ENCODE results near the gene MYL9. TPM values are rescaled to one million over a fixed set of nuclear protein-coding genes. Genes with fewer than 3 reads are reported as not detected.
A peak's percentile ranks its signal among the peaks of the same experiment; 100 is the strongest.

MYL9 gene
- polyA plus RNA-seq, 3 donors, result 0.08 to 0.20 TPM; not detected in 1

GRCh38 chr20:36587388-36588070, 46.2 kb downstream of the MYL9 start:
- Histone ChIP-seq H4K20me1 (ENCODE audit: insufficient read depth, low read length) (peaks cover 16% of the 10 kb centered on the region), H3K4me3 (replicated peaks in 1 of 3; ENCODE audit: low read depth in 2 of 3, low read length in 3 of 3) (no peak overlapping the region), H3K9ac (ENCODE audit: insufficient read depth, low read length, poor library complexity, severe bottlenecking) (no peak overlapping the region), H3K79me2 (ENCODE audit: insufficient read depth, low read length) (peaks cover 4% of the 10 kb centered on the region), H3K27me3 (ENCODE audit: control insufficient read depth in 2 of 2, insufficient read depth in 2 of 2, low read length in 2 of 2) (no peaks in the 10 kb centered on the region), H3K36me3 (replicated peaks in 1 of 2; ENCODE audit: control insufficient read depth in 1 of 2, insufficient read depth in 2 of 2, low read length in 2 of 2) (peaks cover 23 to 57% of the 10 kb centered on the region in 2 donors), H3K4me2 (replicated peaks; ENCODE audit: extremely low read depth, low read length, poor library complexity, severe bottlenecking) (no peak overlapping the region), H3K9me3 (replicated peaks in 1 of 2; ENCODE audit: control insufficient read depth in 1 of 2, insufficient read depth in 1 of 2, low read length in 2 of 2) (no peaks in the 10 kb centered on the region), H2AFZ (ENCODE audit: insufficient read depth, low read depth, low read length, poor library complexity, severe bottlenecking) (no peak overlapping the region), H3K27ac (ENCODE audit: low read depth in 1 of 2, low read length in 2 of 2) (peak overlapping the region; percentile 64 to 67), H3K4me1 (ENCODE audit: control insufficient read depth in 1 of 2, insufficient read depth in 2 of 2, low read length in 2 of 2) (peaks cover 27 to 29% of the 10 kb centered on the region in 2 donors)
- DNase-seq, result no peak
- H3K4me3 Mint-ChIP-seq, result no peak overlapping the region
- H3K36me3 Mint-ChIP-seq, result peaks cover 39 to 63% of the 10 kb centered on the region in 2 donors
- peaks cover 42% of the 10 kb centered on the region for H3K4me1 Mint-ChIP-seq
- no peak for TF ChIP-seq CTCF (IDR thresholded peaks at IDR 0.05)
- intact Hi-C loops (cut with micrococcal nuclease), result loop anchor here in 1 of 2 donors (1.0 kb wide), 1 partner anchor 18 kb away; the partner anchor contains the start of gene RAB5IF
- 83% methylated on average over 1 of the region's 3 CpGs for WGBS (ENCODE audit: insufficient coverage)
- H3K27ac Mint-ChIP-seq, result peak overlapping the region in 6 of 7 donors; percentile 31 to 89 (median 79)
- no peaks in the 10 kb centered on the region for H3K9me3 Mint-ChIP-seq
- H3K27me3 Mint-ChIP-seq (ENCODE audit: low read depth in 3 of 3), result no peaks in the 10 kb centered on the region

GRCh38 chr20:36591281-36591680, 50.0 kb downstream of the MYL9 start:
- peaks cover 15 to 41% of the 10 kb centered on the region in 2 donors for H3K36me3 ChIP-seq (replicated peaks in 1 of 2; ENCODE audit: control insufficient read depth in 1 of 2, insufficient read depth in 2 of 2, low read length in 2 of 2)
- Mint-ChIP-seq H3K27ac (peak overlapping the region in 2 of 7 donors; percentile 71 to 79), H3K9me3 (peaks cover 0 to 6% (median 0%) of the 10 kb centered on the region in 7 donors), H3K36me3 (peaks cover 35 to 54% of the 10 kb centered on the region in 2 donors), H3K4me1 (peaks cover 72% of the 10 kb centered on the region), H3K27me3 (ENCODE audit: low read depth in 3 of 3) (no peaks in the 10 kb centered on the region), H3K4me3 (no peak overlapping the region)
- WGBS (ENCODE audit: insufficient coverage), result 93% methylated on average over 5 of the region's 5 CpGs
- peak overlapping the region in 1 of 2 donors; percentile 12 for H3K27ac ChIP-seq (ENCODE audit: low read depth in 1 of 2, low read length in 2 of 2)
- no peaks in the 10 kb centered on the region for H3K9me3 ChIP-seq (replicated peaks in 1 of 2; ENCODE audit: control insufficient read depth in 1 of 2, insufficient read depth in 1 of 2, low read length in 2 of 2)
- H4K20me1 ChIP-seq (ENCODE audit: insufficient read depth, low read length), result peaks cover 10% of the 10 kb centered on the region
- H3K4me3 ChIP-seq (replicated peaks in 1 of 3; ENCODE audit: low read depth in 2 of 3, low read length in 3 of 3), result no peak overlapping the region
- no peak overlapping the region for H3K4me2 ChIP-seq (replicated peaks; ENCODE audit: extremely low read depth, low read length, poor library complexity, severe bottlenecking)
- intact Hi-C loops (cut with micrococcal nuclease), result loop anchor here (5.0 kb wide), 1 partner anchor 34 kb away; no protein-coding TSS in a partner anchor
- peaks cover 64 to 66% of the 10 kb centered on the region in 2 donors for H3K4me1 ChIP-seq (ENCODE audit: control insufficient read depth in 1 of 2, insufficient read depth in 2 of 2, low read length in 2 of 2)
- DNase-seq, result no peak
- H2AFZ ChIP-seq (ENCODE audit: insufficient read depth, low read depth, low read length, poor library complexity, severe bottlenecking), result no peak overlapping the region
- no peak overlapping the region for H3K9ac ChIP-seq (ENCODE audit: insufficient read depth, low read length, poor library complexity, severe bottlenecking)
- no peaks in the 10 kb centered on the region for H3K27me3 ChIP-seq (ENCODE audit: control insufficient read depth in 2 of 2, insufficient read depth in 2 of 2, low read length in 2 of 2)
- TF ChIP-seq CTCF (IDR thresholded peaks at IDR 0.05), result no peak
- H3K79me2 ChIP-seq (ENCODE audit: insufficient read depth, low read length), result peaks cover 4% of the 10 kb centered on the region
